Liver (tissue), 9 donors: ENCODE data around the gene GLIPR2. TPM values are rescaled to one million over a fixed set of nuclear protein-coding genes. Genes with fewer than 3 reads are reported as not detected.
A peak's percentile ranks its signal among the peaks of the same experiment; 100 is the strongest.

Source experiments
- DNase-seq: peaks from one replicate; pipeline ENCODE4 v3.0.0-alpha.2; 2017; ENCODE audit warnings: low spot score
- H3K27ac ChIP-seq, 2 donors: one replicate each; pipeline ENCODE4 v1.7.0; 2013; ENCODE audit warnings: inconsistent platforms in 2 of 2, low read length in 2 of 2, control low read depth in 1 of 2, low read depth in 1 of 2, mild to moderate bottlenecking in 1 of 2
- H3K27me3 ChIP-seq, 4 donors: one replicate each; pipeline versions ENCODE4 v1.6.1 to v1.7.0; 2013; ENCODE audit warnings: low read length in 3 of 4, inconsistent platforms in 1 of 4, mild to moderate bottlenecking in 1 of 4, moderate library complexity in 1 of 4; ENCODE audit not compliant: control insufficient read depth in 4 of 4, insufficient read depth in 4 of 4
- H3K36me3 ChIP-seq, 4 donors: one replicate each; pipeline versions ENCODE4 v1.6.1 to v1.7.0; 2013; ENCODE audit warnings: low read length in 3 of 4, mild to moderate bottlenecking in 3 of 4, low read depth in 1 of 4, moderate library complexity in 1 of 4; ENCODE audit not compliant: control insufficient read depth in 4 of 4, insufficient read depth in 3 of 4
- H3K4me1 ChIP-seq, 4 donors: one replicate each; pipeline versions ENCODE4 v1.6.1 to v1.7.0; 2013; ENCODE audit warnings: low read length in 3 of 4, mild to moderate bottlenecking in 3 of 4, moderate library complexity in 1 of 4; ENCODE audit not compliant: control insufficient read depth in 4 of 4, insufficient read depth in 4 of 4
- H3K4me3 ChIP-seq, 3 donors: one replicate each; pipeline versions ENCODE4 v1.6.1 to v1.7.0; 2013; ENCODE audit warnings: low read length in 3 of 3, control low read depth in 1 of 3, low read depth in 1 of 3, mild to moderate bottlenecking in 1 of 3
- H3K9ac ChIP-seq, 2 donors: one replicate each; pipeline ENCODE4 v1.7.0; 2013; ENCODE audit warnings: low read length in 2 of 2, mild to moderate bottlenecking in 2 of 2, moderate library complexity in 2 of 2, control low read depth in 1 of 2, low read depth in 1 of 2
- H3K9me3 ChIP-seq, 4 donors: one replicate each; pipeline versions ENCODE4 v1.6.1 to v1.7.0; 2013; ENCODE audit warnings: low read length in 3 of 4; ENCODE audit not compliant: control insufficient read depth in 4 of 4
- ATF3 ChIP-seq: IDR thresholded peaks from 2 replicates; pipeline ENCODE4 v1.6.1; 2016; ENCODE audit warnings: antibody characterized with exemption
- EGR1 ChIP-seq, 2 donors: IDR thresholded peaks; 2 replicates each; pipeline ENCODE4 v1.6.1; 2016 to 2018; ENCODE audit warnings: antibody characterized with exemption in 2 of 2, low read depth in 2 of 2
- FOXA1 ChIP-seq: IDR thresholded peaks from 2 replicates; pipeline ENCODE4 v1.6.1; 2016; ENCODE audit warnings: antibody characterized with exemption
- FOXA2 ChIP-seq: IDR thresholded peaks from 2 replicates; pipeline ENCODE4 v1.6.1; 2016; ENCODE audit warnings: antibody characterized with exemption
- GABPA ChIP-seq, 2 donors: IDR thresholded peaks in 1 of 2; conservative IDR thresholded peaks in 1 of 2; 2 replicates each; pipeline ENCODE4 v1.6.1; 2016; ENCODE audit warnings: antibody characterized with exemption in 2 of 2, mild to moderate bottlenecking in 1 of 2, moderate library complexity in 1 of 2
- HNF4G ChIP-seq: IDR thresholded peaks from 2 replicates; pipeline ENCODE4 v1.6.1; 2016; ENCODE audit warnings: antibody characterized with exemption
- JUND ChIP-seq, 2 donors: IDR thresholded peaks; 2 replicates each; pipeline ENCODE4 v1.6.1; 2016; ENCODE audit warnings: antibody characterized with exemption in 2 of 2
- NR2F2 ChIP-seq: IDR thresholded peaks from 2 replicates; pipeline ENCODE4 v1.6.1; 2016; ENCODE audit warnings: antibody characterized with exemption
- RXRA ChIP-seq, 2 donors: IDR thresholded peaks; 2 replicates each; pipeline ENCODE4 v1.6.1; 2017 to 2018; ENCODE audit warnings: antibody characterized with exemption in 2 of 2, mild to moderate bottlenecking in 1 of 2
- SP1 ChIP-seq: IDR thresholded peaks from 2 replicates; pipeline ENCODE4 v1.6.1; 2018; ENCODE audit warnings: antibody characterized with exemption, mild to moderate bottlenecking
- TAF1 ChIP-seq: conservative IDR thresholded peaks from 2 replicates; pipeline ENCODE4 v1.6.1; 2016; ENCODE audit warnings: antibody characterized with exemption, mild to moderate bottlenecking
- YY1 ChIP-seq: IDR thresholded peaks from 2 replicates; pipeline ENCODE4 v1.6.1; 2016; ENCODE audit warnings: antibody characterized with exemption, mild to moderate bottlenecking
- WGBS: extraction: QIAGEN DNeasy Blood & Tissue Kit; methylation state at CpG from one replicate; pipeline ENCODE4 v1.1.7; 2013; 5-methylcytosine and 5-hydroxymethylcytosine counted together
- polyA plus RNA-seq, 2 donors: library from polyadenylated mRNA; stranded (reverse) in 1 of 2; unstranded in 1 of 2; fragments of 200-250 nt in 1 of 2; fragments of >200 nt in 1 of 2; fragmentation: Nextera tagmentation in 1 of 2; extraction: Ambion mirVana in 1 of 2; gene quantifications; one replicate each; pipeline versions ENCODE4 v1.2.1 to v1.2.3, GENCODE V29; 2013 to 2015
- total RNA-seq, 2 donors: library from RNA; depleted of rRNA; stranded (reverse); fragments of >200 nt; gene quantifications; one replicate each; pipeline ENCODE4 v1.2.3, GENCODE V29; 2014
- TF ChIP-seq, protein P1 (sequence below): IDR thresholded peaks from 2 replicates; pipeline ENCODE4 v1.6.1; 2016; ENCODE audit warnings: antibody characterized with exemption, mild to moderate bottlenecking
- TF ChIP-seq, protein P2 (sequence below): IDR thresholded peaks from 2 replicates; pipeline ENCODE4 v1.6.1; 2016; ENCODE audit warnings: antibody characterized with exemption
- TF ChIP-seq, protein P3 (sequence below): IDR thresholded peaks from 2 replicates; pipeline ENCODE4 v1.6.1; 2016; ENCODE audit warnings: antibody characterized with exemption
- donor health status: healthy.
- donor health status: healthy.
- donor health status: healthy.
- donor health status: healthy.
- donor health status: healthy.

Gene GLIPR2
- total and polyA plus RNA-seq, 4 donors, result 1.7 to 17.6 (median 2.9) TPM

GRCh38 chr9:36163786-36164170 lies 27.2 kb downstream of the GLIPR2 start:
- DNase-seq, result no peak
- WGBS, result 84% methylated on average over 4 of the region's 4 CpGs
- Histone ChIP-seq H3K27me3 (no peaks in the 10 kb centered on the region), H3K9me3 (no peaks in the 10 kb centered on the region), H3K36me3 (no peaks in the 10 kb centered on the region), H3K27ac (peak overlapping the region in 1 of 2 donors; percentile 37), H3K9ac (no peak overlapping the region), H3K4me3 (no peak overlapping the region), H3K4me1 (peaks cover 0 to 2% (median 0%) of the 10 kb centered on the region in 4 donors)
- TF ChIP-seq, protein P1, sequence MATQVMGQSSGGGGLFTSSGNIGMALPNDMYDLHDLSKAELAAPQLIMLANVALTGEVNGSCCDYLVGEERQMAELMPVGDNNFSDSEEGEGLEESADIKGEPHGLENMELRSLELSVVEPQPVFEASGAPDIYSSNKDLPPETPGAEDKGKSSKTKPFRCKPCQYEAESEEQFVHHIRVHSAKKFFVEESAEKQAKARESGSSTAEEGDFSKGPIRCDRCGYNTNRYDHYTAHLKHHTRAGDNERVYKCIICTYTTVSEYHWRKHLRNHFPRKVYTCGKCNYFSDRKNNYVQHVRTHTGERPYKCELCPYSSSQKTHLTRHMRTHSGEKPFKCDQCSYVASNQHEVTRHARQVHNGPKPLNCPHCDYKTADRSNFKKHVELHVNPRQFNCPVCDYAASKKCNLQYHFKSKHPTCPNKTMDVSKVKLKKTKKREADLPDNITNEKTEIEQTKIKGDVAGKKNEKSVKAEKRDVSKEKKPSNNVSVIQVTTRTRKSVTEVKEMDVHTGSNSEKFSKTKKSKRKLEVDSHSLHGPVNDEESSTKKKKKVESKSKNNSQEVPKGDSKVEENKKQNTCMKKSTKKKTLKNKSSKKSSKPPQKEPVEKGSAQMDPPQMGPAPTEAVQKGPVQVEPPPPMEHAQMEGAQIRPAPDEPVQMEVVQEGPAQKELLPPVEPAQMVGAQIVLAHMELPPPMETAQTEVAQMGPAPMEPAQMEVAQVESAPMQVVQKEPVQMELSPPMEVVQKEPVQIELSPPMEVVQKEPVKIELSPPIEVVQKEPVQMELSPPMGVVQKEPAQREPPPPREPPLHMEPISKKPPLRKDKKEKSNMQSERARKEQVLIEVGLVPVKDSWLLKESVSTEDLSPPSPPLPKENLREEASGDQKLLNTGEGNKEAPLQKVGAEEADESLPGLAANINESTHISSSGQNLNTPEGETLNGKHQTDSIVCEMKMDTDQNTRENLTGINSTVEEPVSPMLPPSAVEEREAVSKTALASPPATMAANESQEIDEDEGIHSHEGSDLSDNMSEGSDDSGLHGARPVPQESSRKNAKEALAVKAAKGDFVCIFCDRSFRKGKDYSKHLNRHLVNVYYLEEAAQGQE, result no peak
- no peak for TF ChIP-seq GABPA (IDR thresholded peaks at IDR 0.05 in 1 of 2, conservative IDR thresholded peaks at IDR 0.05 in 1 of 2)
- TF ChIP-seq FOXA2, result no peak
- no peak for TF ChIP-seq NR2F2
- TF ChIP-seq, protein P2, sequence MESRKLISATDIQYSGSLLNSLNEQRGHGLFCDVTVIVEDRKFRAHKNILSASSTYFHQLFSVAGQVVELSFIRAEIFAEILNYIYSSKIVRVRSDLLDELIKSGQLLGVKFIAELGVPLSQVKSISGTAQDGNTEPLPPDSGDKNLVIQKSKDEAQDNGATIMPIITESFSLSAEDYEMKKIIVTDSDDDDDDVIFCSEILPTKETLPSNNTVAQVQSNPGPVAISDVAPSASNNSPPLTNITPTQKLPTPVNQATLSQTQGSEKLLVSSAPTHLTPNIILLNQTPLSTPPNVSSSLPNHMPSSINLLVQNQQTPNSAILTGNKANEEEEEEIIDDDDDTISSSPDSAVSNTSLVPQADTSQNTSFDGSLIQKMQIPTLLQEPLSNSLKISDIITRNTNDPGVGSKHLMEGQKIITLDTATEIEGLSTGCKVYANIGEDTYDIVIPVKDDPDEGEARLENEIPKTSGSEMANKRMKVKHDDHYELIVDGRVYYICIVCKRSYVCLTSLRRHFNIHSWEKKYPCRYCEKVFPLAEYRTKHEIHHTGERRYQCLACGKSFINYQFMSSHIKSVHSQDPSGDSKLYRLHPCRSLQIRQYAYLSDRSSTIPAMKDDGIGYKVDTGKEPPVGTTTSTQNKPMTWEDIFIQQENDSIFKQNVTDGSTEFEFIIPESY, result no peak
- TF ChIP-seq, protein P3, sequence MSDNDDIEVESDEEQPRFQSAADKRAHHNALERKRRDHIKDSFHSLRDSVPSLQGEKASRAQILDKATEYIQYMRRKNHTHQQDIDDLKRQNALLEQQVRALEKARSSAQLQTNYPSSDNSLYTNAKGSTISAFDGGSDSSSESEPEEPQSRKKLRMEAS, result no peak
- no peak for TF ChIP-seq YY1
- TF ChIP-seq HNF4G, result no peak

DNA sequence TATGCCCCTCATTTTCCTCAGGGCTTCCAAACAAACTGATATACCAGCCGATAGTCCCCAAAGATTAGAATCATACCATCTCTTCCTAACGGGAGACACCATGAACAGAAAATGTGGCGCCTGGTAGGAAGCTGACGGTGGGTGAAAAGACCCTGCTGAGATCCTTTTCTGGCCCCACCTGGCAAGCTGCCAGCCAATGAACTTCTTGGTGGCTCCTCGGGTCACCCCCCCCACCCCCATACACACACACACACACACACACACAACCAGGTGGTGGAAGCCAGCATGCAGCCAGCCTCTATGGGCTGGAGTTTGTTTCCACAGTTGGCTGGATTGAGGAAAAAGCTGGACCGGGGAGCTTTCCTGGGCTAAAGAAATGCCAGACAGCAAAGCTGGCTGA lies 27.8 kb downstream of the GLIPR2 start:
- no peak for DNase-seq
- peaks cover 0 to 2% (median 0%) of the 10 kb centered on the region in 4 donors for H3K4me1 ChIP-seq
- H3K4me3 ChIP-seq, result no peak overlapping the region
- no peak overlapping the region for H3K27ac ChIP-seq
- WGBS, result 78% methylated on average over 6 of the region's 6 CpGs
- no peaks in the 10 kb centered on the region for H3K9me3 ChIP-seq
- no peak overlapping the region for H3K9ac ChIP-seq
- H3K27me3 ChIP-seq, result no peaks in the 10 kb centered on the region
- TF ChIP-seq ATF3 (no peak), NR2F2 (no peak), RXRA (IDR thresholded peaks at IDR 0.05) (no peak), JUND (IDR thresholded peaks at IDR 0.05) (no peak), TAF1 (no peak), EGR1 (IDR thresholded peaks at IDR 0.05; ENCODE audit: low read depth in 2 of 2) (no peak), FOXA1 (no peak), YY1 (no peak), SP1 (no peak), GABPA (IDR thresholded peaks at IDR 0.05 in 1 of 2, conservative IDR thresholded peaks at IDR 0.05 in 1 of 2) (no peak), HNF4G (no peak)
- TF ChIP-seq, protein P2, result no peak
- TF ChIP-seq, protein P3, result no peak
- H3K36me3 ChIP-seq, result no peaks in the 10 kb centered on the region
